GM21576 (cell line): ENCODE data around the gene ABHD2.

Experiments used
- ATAC-seq: cut with Tn5 transposase; IDR thresholded peaks from one replicate; pipeline ENCODE4 v1.9.1; 2021; ENCODE audit warnings: mild to moderate bottlenecking, moderate library complexity; ENCODE audit not compliant: unreplicated experiment

Gene ABHD2

GRCh38 chr15:89096664-89097063 is 8.4 kb downstream of the ABHD2 start:
- ATAC-seq = no peak

DNA sequence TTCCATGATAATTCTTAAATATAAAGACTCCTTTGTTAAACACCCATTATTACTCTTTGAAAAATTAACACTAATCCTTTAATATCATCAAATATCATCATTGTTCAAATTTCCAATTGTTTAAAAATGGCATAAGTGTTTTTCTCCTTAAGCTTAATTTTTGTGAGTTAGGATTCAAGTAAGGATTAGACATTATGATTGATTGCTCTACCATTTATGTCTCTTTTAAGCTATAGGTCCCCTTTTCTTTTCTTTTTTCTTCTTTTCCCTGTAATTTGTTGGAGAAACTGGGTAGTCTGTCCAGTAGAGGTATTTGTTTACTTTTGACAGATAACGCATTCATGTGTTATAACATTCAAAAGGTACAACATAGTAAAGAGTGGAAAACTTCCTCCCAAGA is 9.1 kb downstream of the ABHD2 start:
- no peak for ATAC-seq

- ATAC-seq = no peak
These were observed 10.0 kb downstream of the ABHD2 start for GRCh38 chr15:89098281-89098680.

GRCh38 chr15:89099968-89100367 is 11.7 kb downstream of the ABHD2 start:
- no peak for ATAC-seq

DNA sequence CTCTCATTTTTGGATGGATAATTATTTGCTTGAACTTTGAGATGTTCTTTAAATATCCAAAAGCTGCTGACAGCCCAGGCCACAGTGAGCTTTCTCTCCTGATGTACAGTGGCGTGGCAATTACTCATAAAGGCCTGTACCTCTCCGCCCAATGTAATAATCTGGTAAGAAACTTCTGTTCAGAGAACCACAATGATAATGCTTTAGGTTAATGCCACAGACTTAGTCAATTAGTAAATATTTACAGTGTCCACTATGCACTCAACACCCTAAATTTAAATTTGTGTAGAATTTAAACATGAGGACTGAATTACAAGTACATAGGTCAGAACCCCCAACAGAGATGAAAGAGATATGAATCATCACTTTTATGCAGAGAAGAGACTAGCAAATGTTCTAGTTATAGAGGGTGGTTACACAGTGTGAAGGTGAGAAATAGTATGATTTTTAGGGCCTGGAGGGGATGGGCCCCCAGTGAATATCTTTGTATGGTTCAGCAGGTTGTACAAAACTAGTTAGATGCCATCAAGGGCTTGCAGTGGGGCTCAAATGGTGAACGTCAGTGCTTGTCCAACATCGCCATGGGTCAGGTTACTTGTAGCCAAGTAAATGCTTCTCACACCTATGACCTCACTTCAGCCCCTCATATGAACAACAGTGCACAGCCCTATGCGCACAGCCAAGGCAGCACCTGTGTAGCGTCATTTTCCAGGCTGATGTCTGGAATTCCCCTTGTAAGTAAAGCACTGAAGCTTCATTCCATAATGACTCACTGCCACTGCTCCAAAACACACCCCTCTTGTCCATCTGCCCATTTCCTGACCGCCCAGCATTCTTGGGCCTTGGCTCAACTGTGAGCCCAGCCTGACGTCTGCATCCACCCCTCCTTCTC is 13.3 kb downstream of the ABHD2 start:
- no peak for ATAC-seq

GRCh38 chr15:89103481-89104171 is 15.4 kb downstream of the ABHD2 start:
- ATAC-seq = no peak

GRCh38 chr15:89104172-89104564 is 15.9 kb downstream of the ABHD2 start:
- no peak for ATAC-seq

- no peak for ATAC-seq
These were observed 16.9 kb downstream of the ABHD2 start for GRCh38 chr15:89105147-89105546.

DNA sequence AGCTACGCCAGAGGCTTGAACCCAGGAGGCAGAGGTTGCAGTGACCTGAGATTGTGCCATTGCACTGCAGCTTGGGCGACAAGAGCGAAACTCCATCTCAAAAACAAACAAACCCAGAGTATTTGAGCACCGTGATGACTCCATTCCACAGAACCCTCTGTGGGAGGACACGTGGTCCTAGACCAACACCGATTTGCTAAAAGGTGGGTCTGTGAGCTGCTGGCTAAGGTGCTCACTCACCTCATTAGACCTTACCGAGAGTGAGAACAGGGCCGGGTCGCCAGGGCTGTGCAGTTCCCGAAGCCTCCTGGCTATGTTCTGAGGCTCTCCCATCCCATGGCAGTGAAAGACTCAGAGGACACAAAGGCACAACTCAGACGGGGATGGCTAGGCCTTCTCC is 17.9 kb downstream of the ABHD2 start:
- ATAC-seq = no peak

DNA sequence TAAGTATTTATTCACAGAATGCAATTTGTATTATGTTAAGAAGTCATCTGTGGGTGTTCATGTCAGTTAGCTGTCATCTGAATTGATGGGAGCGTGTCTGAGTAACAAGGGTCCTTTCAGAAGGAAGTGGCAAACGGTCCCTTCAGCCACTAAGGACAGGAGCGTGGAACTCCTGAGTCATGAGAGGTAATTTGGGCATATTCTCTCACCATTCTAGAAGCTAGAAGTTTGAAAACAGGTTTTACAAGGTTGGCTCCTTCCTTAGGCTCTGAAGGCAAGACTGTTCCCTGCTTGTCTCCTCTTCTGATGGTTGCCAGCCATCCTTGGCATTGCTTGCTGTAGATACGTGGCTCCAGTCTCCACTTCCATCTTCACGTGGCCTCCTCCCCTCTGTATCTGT is 19.7 kb downstream of the ABHD2 start:
- ATAC-seq = no peak

- no peak for ATAC-seq
These were observed 20.6 kb downstream of the ABHD2 start for GRCh38 chr15:89108835-89109234.

DNA sequence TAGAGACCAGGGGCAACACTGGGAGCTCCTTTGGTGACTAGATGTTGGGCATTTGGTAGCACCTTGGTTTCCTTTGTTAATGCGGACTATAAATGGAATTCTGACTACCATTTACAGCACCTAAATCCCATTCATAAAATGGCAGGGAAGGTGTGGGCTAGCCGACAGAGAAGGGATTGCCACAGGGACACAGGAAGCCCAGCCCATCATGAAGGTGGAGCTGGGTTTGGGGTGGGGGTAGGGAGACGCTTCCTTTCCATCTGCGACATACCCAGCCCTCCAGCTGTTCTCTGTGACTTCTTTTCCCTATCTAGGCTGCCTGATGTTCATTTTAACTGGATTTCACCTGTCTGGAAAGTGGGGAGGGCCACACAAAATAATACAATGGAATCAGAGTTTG is 21.0 kb downstream of the ABHD2 start:
- ATAC-seq = no peak

DNA sequence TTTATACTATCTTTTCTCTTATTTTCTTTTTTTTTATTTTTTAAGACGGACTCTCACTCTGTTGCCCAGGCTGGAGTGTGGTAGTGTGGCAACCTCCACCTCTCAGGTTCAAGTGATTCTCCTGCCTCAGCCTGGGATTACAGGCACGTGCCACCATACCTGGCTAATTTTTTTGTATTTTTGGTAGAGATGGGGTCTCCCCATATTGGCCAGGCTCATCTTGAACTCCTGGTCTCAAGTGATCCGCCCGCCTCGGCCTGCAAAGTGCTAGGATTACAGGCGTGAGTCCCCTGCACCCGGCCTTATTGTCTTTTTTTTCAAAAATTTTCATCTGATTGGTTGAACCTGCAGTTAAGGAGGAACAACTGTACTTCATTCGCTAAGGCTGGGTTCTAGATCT is 21.8 kb downstream of the ABHD2 start:
- ATAC-seq = no peak

DNA sequence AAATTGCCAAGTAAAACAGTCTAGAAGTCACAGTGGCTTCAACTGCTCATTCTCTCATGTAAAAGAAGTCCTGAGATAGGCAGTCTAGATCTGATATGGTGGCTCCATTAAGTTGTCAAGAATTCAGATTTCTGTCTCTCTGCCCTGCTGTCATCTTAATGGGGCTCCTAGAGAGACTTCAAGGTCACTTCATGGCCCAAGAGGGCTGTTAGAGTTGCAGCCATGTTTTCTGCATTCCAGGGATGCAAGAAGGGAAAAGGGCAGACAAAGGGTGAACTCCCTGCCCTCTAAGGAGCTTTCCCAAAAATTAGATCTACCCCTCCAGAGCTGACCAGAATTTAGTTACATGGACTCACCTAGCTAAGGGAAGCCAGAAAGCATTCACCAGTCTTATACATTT is 23.1 kb downstream of the ABHD2 start:
- no peak for ATAC-seq

- ATAC-seq = no peak
These were observed 23.7 kb downstream of the ABHD2 start for GRCh38 chr15:89111961-89112340.

- ATAC-seq = peak; percentile 96
These were observed 24.2 kb downstream of the ABHD2 start for GRCh38 chr15:89112341-89112971.

GRCh38 chr15:89113296-89114024 is 25.2 kb downstream of the ABHD2 start:
- no peak for ATAC-seq

- no peak for ATAC-seq
These were observed 26.7 kb downstream of the ABHD2 start for GRCh38 chr15:89114990-89115389.

DNA sequence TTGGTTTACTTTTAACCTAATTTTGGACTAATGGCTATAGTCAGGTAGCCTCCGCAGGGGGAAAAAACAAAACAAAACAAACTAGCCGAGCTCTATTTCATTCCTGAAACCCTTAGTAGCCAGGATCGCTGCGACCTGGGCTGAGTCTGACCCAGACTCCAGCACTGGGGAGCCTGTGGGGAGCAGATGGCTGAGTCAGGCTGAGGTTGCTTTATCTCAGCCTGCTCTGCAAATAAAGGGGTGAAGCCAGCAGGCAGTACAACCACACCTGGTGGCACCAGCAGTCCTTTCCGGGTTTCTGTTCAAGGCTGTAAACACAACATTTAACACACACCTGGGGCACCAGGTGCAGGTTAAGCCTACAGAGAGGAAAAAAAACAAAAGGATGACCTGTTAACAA is 27.3 kb downstream of the ABHD2 start:
- no peak for ATAC-seq

DNA sequence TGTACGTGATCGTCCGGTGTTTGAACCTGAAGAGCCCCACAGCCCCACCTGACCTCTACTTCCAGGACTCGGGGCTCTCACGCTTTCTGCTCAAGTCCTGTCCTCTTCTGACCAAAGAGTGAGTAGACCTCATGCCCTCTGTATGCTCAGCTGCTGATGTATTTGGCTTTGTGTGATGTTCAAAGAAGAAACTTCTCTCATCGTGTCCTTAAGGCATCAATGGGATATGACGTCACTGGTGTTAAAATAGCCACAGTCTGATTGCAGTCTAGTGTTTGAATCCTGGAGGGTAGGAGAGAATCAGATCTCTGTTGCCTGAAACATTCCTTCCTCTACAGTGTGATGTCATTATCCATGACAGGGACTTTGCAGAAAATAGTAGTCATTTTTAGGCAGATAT is 28.1 kb downstream of the ABHD2 start:
- no peak for ATAC-seq

DNA sequence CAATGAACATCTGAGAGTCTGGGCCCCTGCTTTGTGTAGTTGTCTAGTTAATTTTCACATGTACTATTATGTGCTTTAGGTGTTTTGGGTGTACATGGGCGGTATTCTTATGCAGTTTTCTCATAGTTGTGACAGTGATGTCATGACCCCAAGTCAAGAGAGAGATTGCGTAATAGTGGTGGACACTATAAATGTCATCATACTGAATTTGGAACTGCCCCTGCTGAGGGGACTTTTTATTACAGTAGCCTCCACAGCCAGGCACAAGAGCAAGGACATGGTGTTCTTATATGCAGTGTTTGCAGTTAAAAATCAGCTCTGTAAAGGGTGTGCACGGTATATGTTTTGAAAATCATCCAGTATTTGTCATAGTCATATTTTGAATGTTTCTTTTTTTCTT is 29.5 kb downstream of the ABHD2 start:
- no peak for ATAC-seq
